Measurements from ENCODE around the gene KRTAP2-3. TPM values are rescaled to one million over a fixed set of nuclear protein-coding genes. Genes with fewer than 3 reads are reported as not detected.
"Not testable (repeated sequence)": the region's sequence is repeated elsewhere in the genome, so short reads cannot be mapped to it uniquely, and the experiment has no call there.

Gene KRTAP2-3
- total RNA-seq, 1 donor from 2014 or later = not detected

DNA sequence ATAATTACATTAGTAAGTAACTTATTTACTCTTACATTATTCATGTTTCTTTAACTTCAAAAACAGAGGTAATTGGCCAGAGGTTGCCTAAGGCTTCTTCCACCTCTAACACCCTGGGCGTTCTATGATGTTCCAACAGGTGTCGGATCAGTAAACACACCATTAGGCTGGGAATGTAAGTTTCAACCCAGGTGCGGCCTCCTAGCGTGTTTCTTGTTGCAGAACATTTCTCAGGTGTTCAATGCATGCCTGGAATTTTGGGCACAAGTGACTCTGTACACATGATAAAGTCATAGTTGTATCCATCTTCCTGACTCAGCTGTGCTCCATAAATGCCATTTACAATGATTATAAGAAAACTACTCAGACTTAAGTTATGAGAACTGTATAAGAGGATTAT lies 5.9 kb downstream of the KRTAP2-3 start:
- intact Hi-C loops (cut with micrococcal nuclease) = no loop called here
- ATAC-seq (ENCODE audit: low read depth) = no peak
- ChIA-PET POLR2A (no interaction called here), CTCF (no interaction called here)
- H3K27me3 Mint-ChIP-seq = peaks cover 34% of the 10 kb centered on the region
- no peak overlapping the region for H3K4me3 Mint-ChIP-seq
- H3K27ac Mint-ChIP-seq = no peak overlapping the region
- TF ChIP-seq, protein P1, sequence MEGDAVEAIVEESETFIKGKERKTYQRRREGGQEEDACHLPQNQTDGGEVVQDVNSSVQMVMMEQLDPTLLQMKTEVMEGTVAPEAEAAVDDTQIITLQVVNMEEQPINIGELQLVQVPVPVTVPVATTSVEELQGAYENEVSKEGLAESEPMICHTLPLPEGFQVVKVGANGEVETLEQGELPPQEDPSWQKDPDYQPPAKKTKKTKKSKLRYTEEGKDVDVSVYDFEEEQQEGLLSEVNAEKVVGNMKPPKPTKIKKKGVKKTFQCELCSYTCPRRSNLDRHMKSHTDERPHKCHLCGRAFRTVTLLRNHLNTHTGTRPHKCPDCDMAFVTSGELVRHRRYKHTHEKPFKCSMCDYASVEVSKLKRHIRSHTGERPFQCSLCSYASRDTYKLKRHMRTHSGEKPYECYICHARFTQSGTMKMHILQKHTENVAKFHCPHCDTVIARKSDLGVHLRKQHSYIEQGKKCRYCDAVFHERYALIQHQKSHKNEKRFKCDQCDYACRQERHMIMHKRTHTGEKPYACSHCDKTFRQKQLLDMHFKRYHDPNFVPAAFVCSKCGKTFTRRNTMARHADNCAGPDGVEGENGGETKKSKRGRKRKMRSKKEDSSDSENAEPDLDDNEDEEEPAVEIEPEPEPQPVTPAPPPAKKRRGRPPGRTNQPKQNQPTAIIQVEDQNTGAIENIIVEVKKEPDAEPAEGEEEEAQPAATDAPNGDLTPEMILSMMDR (IDR thresholded peaks at IDR 0.05) = no peak
- no peaks in the 10 kb centered on the region for H3K4me1 Mint-ChIP-seq
- H3K9me3 Mint-ChIP-seq = peaks cover 11% of the 10 kb centered on the region
- DNase-seq = no peak
- no peaks in the 10 kb centered on the region for H3K36me3 Mint-ChIP-seq (ENCODE audit: low read depth)

DNA sequence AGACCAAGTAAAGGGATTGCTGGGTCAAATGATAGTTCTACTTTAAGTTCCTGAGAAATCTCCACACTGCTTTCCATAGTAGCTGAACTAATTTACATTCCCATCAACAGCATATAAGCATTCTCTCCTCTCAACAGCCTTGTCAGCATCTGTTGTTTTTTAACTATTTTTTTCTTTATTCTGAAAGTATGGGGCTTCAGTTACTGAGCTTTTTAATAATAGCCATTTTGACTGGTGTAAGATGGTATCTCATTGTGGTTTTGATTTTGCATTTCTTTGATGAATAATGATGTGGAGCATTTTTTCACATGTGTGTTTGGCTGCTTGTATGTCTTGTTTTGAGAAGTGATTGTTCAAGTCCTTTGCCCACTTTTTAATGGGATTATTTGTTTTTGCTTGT lies 7.3 kb downstream of the KRTAP2-3 start:
- POLR2A ChIA-PET = no interaction called here
- CTCF ChIA-PET = no interaction called here
- H3K4me3 Mint-ChIP-seq = no peak overlapping the region

DNA sequence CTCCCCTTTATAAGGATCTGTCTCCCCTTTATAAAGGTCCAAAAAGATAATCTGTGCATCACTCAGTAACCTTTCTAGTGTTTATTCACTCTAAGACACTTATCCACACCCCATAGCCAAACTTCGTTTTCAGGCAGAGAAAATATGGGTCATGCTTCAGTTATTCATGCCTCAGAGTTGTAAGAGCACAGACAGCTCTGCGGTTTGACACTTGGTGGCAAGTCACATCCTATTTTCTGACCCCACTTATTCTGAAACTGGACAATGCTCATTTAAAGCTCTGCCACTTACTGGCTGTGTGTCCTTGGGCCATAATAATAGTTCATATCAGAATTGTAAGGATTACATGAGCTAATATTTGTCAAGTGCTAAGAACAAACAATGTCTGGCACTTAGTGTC lies 10.8 kb downstream of the KRTAP2-3 start:
- ATAC-seq (ENCODE audit: low read depth) = no peak
- intact Hi-C loops (cut with micrococcal nuclease) = no loop called here
- ChIA-PET POLR2A (no interaction called here), CTCF (no interaction called here)
- TF ChIP-seq, protein P1 (IDR thresholded peaks at IDR 0.05) = no peak
- no peak for DNase-seq
- H3K4me3 Mint-ChIP-seq = no peak overlapping the region
- H3K27me3 Mint-ChIP-seq = peaks cover 23% of the 10 kb centered on the region
- no peaks in the 10 kb centered on the region for H3K4me1 Mint-ChIP-seq
- peaks cover 4% of the 10 kb centered on the region for H3K9me3 Mint-ChIP-seq
- H3K27ac Mint-ChIP-seq = no peak overlapping the region
- H3K36me3 Mint-ChIP-seq (ENCODE audit: low read depth) = no peaks in the 10 kb centered on the region

More for the DNA sequence above, 7.3 kb downstream of the KRTAP2-3 start:
- DNase-seq (no peak), ATAC-seq (ENCODE audit: low read depth) (no peak)
- H3K27ac Mint-ChIP-seq = no peak overlapping the region
- TF ChIP-seq, protein P1 (IDR thresholded peaks at IDR 0.05) = no peak
- H3K9me3 Mint-ChIP-seq = peaks cover 9% of the 10 kb centered on the region
- intact Hi-C loops (cut with micrococcal nuclease) = no loop called here
- no peaks in the 10 kb centered on the region for H3K4me1 Mint-ChIP-seq
- peaks cover 30% of the 10 kb centered on the region for H3K27me3 Mint-ChIP-seq
- H3K36me3 Mint-ChIP-seq (ENCODE audit: low read depth) = no peaks in the 10 kb centered on the region

DNA sequence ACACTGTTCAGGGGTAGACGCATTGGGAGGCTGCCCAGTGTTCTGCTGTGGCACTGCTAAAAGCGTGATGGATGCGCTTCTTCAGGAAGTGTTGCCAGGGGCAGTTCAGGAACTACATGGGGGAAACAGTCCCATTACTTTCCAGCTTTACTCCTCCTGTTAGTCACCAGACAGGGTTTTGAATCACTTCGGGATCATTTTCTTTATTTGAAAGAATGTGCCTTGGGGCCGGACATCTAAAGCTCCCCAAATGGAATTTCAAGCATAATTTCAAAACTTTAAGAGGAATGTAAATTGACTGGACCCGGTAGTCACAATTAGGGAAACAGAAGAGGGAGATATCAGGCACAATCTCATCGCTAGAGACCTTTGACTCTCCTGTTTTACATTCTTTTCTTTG lies 11.5 kb downstream of the KRTAP2-3 start:
- Mint-ChIP-seq H3K4me3 (no peak overlapping the region), H3K27ac (no peak overlapping the region), H3K36me3 (ENCODE audit: low read depth) (no peaks in the 10 kb centered on the region), H3K27me3 (peaks cover 23% of the 10 kb centered on the region), H3K4me1 (no peaks in the 10 kb centered on the region), H3K9me3 (peaks cover 4% of the 10 kb centered on the region)
- TF ChIP-seq, protein P1 (IDR thresholded peaks at IDR 0.05) = no peak
- DNase-seq (no peak), ATAC-seq (ENCODE audit: low read depth) (no peak)
- intact Hi-C loops (cut with micrococcal nuclease) = no loop called here
- CTCF ChIA-PET = no interaction called here
- POLR2A ChIA-PET = no interaction called here

DNA sequence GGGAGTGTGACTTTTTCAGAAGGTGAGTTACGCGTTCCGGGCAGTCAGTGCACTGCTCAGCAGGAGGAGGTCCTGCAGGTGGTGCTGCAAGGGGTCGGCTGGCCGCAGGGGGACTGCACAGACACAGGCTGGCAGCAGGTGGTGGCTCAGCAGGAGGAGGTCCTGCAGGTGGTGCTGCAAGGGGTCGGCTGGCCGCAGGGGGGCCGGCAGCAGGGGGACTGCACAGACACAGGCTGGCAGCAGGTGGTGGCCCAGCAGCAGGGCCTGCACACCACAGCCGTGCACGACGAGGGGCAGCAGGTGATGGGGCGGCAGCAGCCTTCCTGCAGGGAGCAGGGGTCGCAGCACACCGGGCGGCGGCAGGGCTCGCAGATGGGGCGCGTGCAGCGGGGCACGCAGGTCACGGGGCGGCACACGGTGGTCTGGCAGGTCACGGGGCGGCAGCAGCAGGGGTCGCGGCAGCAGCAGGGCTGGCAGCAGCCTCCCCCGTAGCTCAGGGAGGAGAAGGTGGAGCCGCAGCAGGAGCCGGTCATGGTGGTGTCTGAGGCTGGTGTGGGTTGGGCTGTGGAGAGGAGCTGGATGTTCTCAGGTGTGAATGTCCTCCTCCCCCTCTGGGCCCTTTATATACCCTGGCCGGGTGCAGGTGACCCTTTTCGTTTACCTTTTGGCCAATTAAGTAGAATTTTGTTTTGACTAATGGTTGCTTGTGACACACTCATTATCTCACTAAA lies 13.0 kb downstream of the KRTAP2-3 start, which contains the start of gene KRTAP2-1:
Gene KRTAP2-1 (minus strand): TSS at position 582 of the 731 bp plus-strand sequence. CDS start 49 bp downstream, at position 533.
- Mint-ChIP-seq H3K27me3 (peaks cover 20% of the 10 kb centered on the region), H3K9me3 (peaks cover 14% of the 10 kb centered on the region)
- H3K36me3 Mint-ChIP-seq (ENCODE audit: low read depth); CTCF ChIA-PET; DNase-seq; H3K27ac Mint-ChIP-seq; H3K4me1 Mint-ChIP-seq; POLR2A ChIA-PET; intact Hi-C loops (cut with micrococcal nuclease); ATAC-seq (ENCODE audit: low read depth); H3K4me3 Mint-ChIP-seq: not testable (repeated sequence)
